ENCODE measurements around the gene SLC24A3.

DNA sequence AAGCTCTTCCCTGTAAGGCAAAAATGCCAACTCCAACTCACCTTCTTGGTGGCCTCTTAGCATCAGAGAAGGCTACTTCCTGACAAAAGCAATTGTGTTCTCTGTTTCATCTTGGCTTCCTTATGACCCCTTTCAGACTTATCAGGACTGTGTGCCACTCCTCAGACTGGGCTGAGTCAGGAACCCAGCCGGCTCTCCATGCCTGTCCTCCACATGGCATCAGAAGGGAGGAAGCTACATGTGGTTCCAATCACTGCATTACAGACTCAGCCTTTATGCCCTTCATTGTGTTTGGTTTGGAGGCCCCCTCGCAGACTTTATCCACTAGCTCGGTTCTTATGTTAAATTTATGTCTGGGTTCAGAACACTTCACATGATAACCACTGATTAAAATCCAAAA, 142.5 kb downstream of the SLC24A3 start:
- TF ChIP-seq POLR2A (IDR thresholded peaks at IDR 0.05) (no peak), CTCF (IDR thresholded peaks at IDR 0.05) (no peak)
